Left renal pelvis (tissue), 4 donors: ENCODE data around the gene TMEM164. TPM values are rescaled to one million over a fixed set of nuclear protein-coding genes. Genes with fewer than 3 reads are reported as not detected.
A peak's percentile ranks its signal among the peaks of the same experiment; 100 is the strongest.
"Not testable (repeated sequence)": the region's sequence is repeated elsewhere in the genome, so short reads cannot be mapped to it uniquely, and the experiment has no call there.

Experiments
- DNase-seq, 4 donors: peaks; one replicate each; pipeline ENCODE4 v3.0.0-alpha.2; 2013; ENCODE audit warnings: low read depth in 4 of 4, low spot score in 3 of 4
- polyA plus RNA-seq, 4 donors: library from polyadenylated mRNA; unstranded; fragments of 120-200 nt; gene quantifications; one replicate each; pipeline ENCODE4 v1.2.1, GENCODE V29; 2013; ENCODE audit not compliant: insufficient read length in 4 of 4

TMEM164 gene
- 10 to 100 TPM; 12.4 to 41.4 (median 37.9) TPM for polyA plus RNA-seq

DNA sequence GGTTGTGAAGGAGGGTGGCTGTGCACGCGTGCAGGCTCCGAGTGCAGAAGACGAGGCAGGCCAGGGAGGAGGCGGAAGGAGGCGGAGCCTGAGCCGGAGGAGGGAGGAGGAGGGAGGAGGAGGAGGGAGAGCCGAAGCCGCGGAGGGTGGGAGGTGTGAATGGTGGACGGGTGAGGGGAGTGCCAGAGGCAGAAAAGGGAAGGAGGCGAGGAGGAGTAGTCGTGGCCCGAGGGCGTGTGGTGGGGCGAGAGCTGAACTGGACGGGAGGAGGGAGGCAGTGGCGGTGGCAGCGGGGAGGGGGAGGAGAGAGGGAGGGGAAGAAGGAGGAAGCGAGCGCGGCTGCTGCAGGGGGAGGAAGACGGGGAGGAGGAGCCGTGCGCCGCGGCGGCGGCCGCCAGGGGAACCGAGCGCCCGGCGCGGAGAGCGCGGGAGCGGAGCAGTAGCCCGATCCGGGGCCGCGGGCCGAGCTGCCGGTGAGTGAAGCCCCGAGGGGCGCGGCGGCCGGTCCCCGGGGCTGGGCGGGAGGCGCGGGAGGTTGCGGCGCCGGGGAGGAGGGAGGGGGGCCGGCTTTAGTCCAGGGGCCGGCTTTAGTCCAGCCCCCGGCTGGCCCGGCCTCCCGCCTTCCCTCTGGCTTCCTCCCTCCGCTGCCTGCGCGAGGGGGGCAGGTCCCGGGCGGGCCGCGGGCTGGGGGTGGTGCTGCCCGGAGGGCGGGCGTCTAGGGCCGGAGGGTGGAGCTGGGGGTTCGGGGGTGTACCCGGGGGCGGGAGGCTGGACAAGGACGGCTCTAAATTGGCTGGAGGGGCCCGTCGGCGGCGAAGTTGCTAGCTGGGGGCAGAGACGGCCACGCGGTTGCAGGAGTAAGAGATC lies at the start of gene TMEM164:
TSS of gene TMEM164 (plus strand) at position 815 of the 867 bp plus-strand sequence. CDS start 661 bp downstream, outside the sequence.
- peak in 3 of 4 donors; percentile 54 to 75 (median 62) for DNase-seq

DNA sequence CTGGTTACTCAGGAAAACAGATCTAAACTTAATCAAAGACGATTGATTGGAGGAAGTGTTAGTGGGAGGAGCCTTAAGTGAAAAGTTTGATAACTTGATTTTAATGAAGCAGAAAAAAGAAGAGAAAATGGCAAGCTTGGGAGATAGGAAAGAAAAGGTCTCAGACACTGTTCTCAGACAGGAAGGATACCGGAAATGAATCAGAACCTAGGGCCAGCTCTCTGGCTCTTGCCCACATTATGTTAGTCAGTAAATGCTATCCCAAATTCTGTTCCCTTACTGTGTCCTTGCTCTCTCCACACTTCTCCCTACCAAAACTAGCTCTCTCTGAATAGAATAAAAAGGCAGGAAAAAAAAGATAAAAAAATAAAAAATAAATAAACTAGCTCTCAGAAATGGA lies 48.6 kb upstream of the TMEM164 start:
- no peak for DNase-seq

DNA sequence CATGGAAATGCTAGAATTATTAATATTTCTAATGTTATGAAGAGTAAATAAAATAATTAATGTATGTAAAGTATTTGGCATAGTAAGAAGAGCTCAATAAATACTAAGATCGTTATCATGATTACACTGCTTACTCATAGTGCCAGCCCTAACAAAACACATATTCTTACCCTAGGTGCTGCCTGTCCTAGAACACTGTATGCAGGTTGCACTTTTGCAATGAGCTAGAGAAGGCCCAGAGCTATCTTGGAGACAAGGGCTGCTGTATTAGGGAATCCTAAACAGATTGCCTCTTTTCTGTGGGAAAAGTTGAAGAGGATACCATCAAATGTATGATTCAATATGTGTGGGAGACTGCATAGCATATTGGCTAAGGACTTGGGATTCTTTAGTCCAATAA lies 48.0 kb upstream of the TMEM164 start:
- no peak for DNase-seq

DNA sequence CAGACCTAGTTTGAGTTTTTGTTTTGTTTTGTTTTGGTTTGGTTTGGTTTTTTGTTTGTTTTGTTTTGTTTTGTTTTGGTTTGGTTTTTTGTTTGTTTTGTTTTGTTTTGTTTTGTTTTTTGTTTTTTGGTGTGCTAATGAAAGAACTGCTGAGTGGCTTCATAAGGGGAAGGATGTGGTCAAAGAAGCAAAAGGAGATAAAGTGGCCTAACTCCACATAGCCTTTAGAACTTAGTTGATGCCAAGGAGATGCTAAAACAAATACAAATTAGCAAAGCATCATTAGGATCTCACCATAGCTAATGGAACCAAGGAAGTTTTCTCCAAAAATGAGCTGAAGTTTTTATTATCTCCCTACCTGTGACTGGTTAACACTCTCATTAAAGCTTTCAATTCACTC lies 44.6 kb upstream of the TMEM164 start:
- DNase-seq = no peak

DNA sequence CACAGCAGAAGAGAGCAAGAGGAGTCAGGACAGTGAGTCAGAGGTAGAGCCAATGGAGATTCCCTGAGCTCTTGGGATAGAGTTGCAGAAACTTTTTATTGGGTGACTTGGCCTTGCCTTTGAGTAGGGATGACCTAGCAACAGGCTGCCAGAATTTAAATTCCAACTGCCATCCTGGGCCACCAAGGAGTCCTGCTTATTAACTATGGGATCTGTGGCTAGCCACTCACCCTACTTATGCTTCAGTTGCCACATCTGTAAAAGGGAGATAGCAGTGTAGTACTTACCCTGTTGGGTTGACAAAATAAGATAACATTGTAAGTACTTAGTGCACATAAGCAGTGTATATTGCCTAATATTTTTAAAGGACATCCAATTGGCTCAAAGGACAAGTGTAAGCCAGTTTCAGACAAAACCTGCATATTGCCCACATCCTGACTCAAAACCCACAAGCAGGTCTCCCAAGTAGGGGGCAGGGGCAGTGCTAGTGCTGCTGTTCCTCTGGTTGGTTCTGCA lies 43.5 kb upstream of the TMEM164 start:
- DNase-seq = no peak

DNA sequence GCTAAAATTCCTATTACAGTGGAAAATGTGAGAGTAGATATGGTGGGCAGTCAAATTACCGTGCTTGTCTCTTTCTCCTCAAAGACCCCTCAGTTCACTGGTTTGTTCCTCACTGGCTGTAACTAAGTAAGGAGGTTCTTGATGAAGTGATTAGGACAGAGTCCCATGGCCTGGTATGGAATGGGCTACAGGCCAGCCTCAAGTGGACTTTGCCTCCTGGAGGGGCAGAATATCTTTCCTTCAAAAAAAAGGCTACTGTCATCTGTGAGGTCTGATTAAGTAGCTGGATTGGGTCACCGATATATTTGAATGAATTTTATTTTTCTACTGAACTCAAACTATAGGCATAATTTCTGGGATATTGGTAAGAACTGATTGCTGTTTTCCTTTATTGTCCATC lies 38.5 kb upstream of the TMEM164 start:
- DNase-seq = no peak

DNA sequence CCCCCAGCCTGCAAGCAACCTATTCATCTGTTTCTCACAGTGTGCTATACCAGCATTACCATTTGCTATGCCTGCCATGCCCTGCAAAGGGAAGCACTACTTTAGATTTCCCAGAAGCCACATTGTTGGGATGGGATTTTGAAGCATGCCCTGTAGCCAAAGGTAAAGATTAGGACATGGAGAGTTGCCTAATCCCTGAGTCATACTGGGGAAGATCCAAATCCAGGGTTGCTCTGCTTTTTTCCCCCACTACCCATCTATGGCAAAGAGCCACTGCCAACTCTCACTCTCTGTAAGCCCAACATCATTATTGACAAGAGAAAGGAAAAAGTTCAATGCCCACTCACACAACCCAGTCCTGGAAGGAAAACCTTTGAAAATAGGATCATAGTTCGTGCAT lies 36.7 kb upstream of the TMEM164 start:
- no peak for DNase-seq

DNA sequence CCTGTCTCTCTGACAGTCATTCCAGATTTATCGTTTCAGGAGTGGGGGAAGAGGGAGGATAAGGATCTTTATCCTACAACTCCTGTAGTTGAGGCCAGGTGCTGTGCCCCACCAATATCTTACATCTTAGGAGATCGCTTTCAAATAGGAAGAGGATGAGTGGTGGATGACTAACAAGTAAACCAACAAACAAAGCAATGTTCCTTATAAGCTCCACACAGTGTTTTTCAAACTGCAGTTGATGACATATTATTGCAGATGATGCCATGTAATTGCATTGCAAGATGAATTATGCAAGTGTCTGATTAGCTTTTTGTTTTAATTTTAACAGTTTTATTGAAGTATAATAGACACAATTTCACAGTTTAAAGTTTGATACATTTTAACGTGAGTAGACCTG lies 35.8 kb upstream of the TMEM164 start:
- DNase-seq = no peak

DNA sequence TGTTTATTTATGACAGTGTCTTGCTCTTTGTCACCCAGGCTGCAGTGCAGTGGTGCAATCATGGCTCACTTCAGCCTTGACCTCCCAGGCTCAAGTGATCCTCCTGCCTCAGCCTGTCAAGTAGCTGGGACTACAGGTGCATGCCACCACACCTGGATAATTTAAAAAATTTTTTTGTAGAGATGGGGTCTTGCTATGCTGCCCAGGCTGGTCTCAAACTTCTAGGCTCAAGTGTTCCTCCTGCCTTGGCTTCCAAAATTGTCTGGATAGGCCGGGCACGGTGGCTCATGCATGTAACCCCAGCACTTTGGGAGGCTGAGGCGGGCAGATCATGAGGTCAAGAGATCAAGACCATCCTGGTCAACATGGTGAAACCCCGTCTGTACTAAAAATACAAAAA lies 32.1 kb upstream of the TMEM164 start:
- not testable (repeated sequence) for DNase-seq

DNA sequence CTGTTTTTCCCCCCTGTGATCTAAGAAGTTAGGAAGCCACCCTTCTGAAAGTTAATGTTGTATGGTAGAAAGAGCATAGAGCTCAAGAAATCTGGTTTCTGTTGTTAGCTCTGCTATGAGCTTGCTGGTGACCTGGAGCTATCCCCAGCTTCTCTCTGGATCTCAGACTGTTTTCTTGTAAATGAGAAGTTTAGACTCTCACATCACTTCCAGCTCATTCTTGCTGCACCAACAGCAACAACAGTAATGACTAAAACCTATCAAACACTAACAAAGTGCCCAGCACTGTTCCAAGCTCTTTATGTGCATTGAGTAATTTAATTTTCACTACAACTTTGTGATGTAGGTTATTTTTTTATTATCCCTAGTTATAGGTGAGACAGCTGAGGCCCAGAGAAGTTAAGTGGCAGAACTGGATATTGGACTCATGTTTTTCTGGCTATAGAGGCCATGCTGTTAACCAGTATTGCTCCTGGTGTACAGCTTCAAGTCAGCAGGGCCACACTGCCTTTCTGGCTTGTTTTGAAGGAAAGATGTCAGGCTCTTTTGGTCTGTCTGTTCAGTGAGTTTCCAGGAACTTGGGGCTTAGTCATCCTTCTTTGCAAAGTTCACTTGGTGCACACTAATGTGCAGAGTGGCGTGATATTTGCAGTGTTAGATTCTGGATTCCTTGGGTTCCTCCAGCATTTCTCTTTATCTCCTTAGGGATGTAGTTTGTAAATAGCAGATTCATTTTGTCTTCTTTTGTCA lies 27.8 kb upstream of the TMEM164 start:
- no peak for DNase-seq

DNA sequence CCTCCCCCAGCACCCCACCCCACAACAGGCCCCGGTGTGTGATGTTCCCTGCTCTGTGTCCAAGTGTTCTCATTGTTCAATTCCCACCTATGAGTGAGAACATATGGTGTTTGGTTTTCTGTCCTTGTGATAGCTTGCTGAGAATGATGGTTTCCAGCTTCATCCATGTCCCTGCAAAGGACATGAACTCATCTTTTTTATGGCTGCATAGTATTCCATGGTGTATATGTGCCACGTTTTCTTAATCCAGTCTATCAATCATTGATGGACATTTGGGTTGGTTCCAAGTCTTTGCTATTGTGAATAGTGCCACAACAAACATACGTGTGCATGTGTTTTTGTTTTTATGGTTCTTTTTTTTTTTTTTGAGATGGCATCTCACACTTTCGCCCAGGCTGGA lies 17.7 kb upstream of the TMEM164 start:
- not testable (repeated sequence) for DNase-seq

DNA sequence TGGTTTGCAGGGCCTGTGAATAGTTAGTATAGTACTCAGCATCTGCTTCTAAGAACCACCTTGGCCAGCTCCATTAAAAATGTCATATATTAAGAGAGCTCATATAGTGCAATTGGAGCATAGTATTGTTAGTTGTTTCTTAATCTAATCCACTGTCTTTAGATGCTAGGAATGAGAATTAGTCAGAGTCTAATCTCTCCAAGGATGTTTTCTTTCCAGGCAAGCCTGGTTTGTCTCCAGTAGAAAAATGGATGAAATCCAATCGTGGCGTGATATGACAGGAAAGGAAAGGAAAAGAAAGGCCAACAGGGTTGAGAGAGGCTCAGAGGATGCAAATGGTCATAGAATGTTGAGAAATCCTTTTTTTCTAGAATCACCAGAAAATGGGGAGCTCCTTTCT lies 15.0 kb upstream of the TMEM164 start:
- no peak for DNase-seq

DNA sequence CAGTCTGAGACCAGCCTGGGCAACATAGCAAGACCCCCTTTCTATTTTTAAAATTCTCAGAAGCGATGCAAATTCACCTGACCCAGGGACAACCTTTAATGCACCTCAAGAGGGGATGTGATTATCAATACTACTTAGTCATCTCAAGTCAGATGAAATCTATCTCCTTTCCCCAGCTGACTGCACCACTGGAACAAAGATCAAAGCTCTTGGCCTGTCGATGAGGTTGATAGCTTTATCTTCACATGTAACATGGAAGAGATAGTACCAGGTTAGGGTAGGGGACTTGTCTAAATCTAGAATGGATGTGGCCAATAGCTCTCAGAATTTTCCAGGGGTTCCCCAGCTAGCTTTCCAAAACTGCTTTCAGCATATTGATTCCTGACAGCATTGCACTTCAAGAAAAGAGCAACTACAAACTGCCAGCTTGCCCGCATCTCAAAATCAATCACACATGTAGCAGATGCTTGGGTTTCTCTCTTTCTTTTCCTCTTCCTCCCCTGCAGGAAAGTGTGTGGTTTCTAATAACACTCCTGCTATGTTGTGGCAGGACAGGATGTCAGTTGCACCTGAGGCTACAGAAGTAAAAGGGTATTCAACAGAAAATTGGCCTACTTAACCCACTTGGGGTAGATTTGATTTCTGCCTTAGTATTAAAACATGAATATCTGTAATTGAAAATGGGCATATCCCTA lies 12.2 kb upstream of the TMEM164 start:
- DNase-seq = no peak

DNA sequence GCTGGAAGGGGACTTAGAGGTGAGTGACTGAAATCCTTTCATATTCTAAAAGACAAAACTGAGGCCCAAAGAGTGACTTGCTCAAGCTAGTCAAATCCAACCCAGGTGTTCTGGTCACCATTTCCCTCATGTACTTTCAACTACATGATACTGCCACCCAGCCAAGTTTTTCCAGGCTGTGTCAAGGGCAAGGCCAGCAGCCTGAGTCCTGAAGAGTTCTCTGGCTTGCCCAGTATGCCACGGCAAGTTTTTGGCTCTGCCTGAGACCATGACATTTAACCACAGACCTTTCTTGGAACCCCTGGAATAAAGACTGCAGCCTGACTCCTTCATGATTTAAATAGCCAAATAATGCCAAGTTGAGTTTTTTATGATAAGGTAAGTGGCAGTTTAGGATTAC lies 10.7 kb upstream of the TMEM164 start:
- no peak for DNase-seq

DNA sequence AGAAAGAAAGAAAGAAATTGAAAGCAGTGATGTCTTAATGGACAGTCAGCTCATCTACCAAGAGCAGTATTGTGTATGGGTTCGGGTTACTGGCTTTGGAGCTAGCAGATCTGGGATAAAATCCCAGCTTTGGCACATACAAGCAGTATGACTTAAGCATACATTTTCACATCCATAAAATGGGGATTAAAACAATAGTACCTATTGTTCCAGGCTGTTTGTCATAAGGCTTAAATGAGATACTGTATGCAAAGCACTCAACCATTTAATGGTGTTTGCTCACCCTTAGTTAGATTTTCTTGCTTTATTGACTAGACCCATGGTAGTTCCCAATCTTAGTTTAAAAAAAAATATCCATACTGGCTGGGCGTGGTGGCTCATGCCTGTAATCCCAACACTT lies 7.8 kb upstream of the TMEM164 start:
- DNase-seq = no peak

DNA sequence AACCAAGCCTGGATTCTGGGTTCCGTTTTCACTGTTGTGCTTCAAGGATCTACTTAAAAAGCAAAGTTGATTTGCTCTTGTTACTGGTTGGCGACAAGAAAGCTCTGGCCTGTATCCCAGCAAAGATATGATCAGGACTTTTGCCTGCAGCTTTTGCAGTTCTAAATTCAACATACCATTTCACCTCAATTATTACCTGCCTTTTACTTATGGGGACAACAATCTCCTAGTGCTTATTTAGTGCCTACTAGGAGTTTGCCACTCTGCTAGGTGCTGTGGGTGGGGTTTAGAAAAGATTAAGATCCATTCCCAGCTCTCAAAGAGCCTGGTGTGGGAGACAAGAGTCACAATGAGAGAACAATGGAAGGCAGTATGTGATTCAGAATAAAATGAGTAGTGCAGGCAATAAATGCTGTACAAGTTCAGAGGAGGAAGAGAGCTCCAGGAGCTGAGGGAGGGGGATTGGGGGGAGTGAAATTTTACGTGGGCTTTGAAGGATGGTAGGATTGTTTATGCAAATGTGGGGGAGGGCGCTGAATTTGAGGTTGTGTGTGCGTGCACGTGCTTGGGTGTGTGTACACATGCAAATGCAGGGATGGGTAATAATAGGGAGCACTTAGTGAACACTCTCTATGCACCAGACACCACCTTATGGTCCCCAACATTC lies 5.0 kb upstream of the TMEM164 start:
- no peak for DNase-seq

DNA sequence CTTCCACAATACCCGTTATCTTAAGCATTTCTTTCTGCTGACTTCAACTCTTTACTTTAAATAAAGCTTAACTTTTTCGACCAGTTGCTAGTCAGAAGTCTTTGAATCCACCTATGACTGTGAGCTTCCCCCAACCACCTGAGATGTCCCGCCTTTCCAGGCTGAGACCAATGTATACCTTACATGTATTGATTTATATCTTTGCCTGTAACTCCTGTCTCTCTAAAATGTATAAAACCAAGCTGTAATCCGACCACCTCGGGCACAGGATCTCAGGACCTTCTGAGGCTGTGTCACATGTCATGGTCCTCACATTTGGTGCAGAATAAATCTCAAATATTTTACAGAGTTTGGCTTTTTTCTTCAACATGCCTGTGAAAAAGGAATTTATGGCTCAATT lies 2.9 kb upstream of the TMEM164 start:
- DNase-seq = no peak

DNA sequence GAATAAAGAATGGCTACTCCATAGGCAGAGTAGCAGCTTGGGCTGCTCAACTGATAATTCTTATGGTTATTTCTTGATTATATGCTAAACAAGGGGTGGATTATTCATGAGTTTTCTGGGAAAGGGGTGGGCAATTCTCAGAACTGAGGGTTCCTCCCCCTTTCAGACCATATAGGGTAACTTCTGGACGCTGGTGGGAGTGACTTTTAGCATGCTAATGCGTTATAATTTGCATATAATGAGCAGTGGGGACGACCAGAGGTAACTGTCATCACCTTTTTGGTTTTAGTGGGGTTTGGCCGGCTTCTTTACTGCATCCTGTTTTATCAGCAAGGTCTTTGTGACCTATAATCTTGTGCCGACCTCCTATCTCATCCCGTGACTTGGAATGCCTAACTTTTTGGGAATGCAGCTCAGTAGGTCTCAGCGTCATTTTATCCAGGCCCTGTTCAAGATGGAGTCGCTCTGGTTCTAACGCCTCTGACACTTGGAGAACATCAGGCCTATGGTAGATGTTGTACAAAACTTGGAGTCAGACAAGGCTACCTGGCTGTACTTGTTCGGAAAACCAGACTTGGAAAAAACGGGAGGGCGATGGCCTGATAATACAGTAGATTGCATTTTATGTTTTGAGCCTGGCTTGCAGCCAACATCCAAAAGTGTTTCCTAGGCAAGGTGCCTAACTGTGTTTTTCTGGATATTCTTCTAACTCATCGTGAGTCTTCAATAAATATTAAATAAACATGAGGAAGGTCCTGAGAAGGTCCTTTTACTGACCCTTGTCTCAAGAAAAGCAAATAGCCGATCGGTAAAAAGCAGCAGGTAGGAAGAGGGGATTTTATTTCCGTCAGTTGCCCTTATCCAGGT lies 1.8 kb upstream of the TMEM164 start:
- no peak for DNase-seq

DNA sequence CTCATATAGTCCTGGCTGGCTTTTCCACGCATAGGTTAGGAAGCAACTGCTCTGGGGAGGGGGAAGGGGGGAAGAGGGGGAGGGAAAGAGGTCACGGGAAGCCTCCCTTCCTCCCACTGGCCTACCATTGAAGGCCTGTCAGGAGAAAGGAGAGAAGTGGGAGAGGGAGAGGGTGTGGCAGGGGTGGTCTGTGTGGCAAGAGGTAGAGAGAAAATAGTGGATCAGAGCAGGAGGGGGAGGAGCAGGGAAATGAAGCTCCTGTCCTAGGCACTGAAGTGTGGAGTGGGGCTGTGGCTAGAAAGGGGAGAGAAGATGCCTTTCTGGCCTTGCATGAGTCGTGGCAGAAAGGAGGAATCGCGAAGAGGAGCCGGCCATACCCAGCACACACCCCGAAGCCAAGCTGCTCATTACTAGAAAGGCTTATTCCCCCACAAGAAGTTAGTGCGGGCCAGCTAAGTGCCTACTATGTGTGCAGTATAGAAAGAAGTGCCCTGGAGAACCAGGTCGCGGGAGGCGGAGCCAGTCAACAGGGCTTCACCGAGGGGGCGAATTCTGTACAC lies 1.1 kb upstream of the TMEM164 start:
- DNase-seq = no peak
